B cell (primary cell): ENCODE results near the gene HMCN1. TPM values are rescaled to one million over a fixed set of nuclear protein-coding genes. Genes with fewer than 3 reads are reported as not detected.

ENCODE experiments used
- ATAC-seq: fragments of 200-7000 bp; cut with Tn5 transposase; one replicate; pipeline ENCODE4 v1.10.0; 2021; ENCODE audit warnings: low read depth, mild to moderate bottlenecking, moderate number of reproducible peaks, moderate library complexity
- CTCF ChIA-PET: fragments of 350-600 bp; sonication (Branson Sonifier 250); formaldehyde crosslinking; loops from one replicate; lab custom pipeline; 2021; ENCODE audit warnings: antibody characterized with exemption, inconsistent platforms; lab: Charles Lee
- POLR2A ChIA-PET: fragments of 350-600 bp; sonication (Branson Sonifier 250); formaldehyde crosslinking; loops from one replicate; lab custom pipeline; 2021; ENCODE audit warnings: antibody characterized with exemption; lab: Charles Lee
- DNase-seq: peaks from one replicate; pipeline ENCODE4 v3.0.0; 2013
- H2AFZ ChIP-seq: 2 replicates; pipeline ENCODE4 v1.6.1; 2012; ENCODE audit warnings: mild to moderate bottlenecking, low read depth, low read length; ENCODE audit not compliant: insufficient read depth, poor library complexity, severe bottlenecking
- H3K27ac ChIP-seq, 2 donors: 1 replicate in 1 of 2; 2 replicates in 1 of 2; pipeline ENCODE4 v1.5.1; 2012 to 2013; ENCODE audit warnings: low read length in 2 of 2, mild to moderate bottlenecking in 2 of 2, moderate library complexity in 1 of 2
- H3K27me3 ChIP-seq, 4 experiments: fragments of 200-600 bp in 1 of 4; sonication (generic) in 1 of 4; replicated peaks in 1 of 4; 1 replicate in 2 of 4; 2 replicates in 2 of 4; pipeline versions ENCODE4 v1.6.1 to v1.7.0; 2013 to 2016; ENCODE audit warnings: low read length in 3 of 4, mild to moderate bottlenecking in 2 of 4, mixed read lengths in 1 of 4, moderate library complexity in 1 of 4; ENCODE audit not compliant: insufficient read depth in 4 of 4, control insufficient read depth in 3 of 4; ENCODE audit errors: control extremely low read depth in 1 of 4
- H3K36me3 ChIP-seq, 2 experiments: replicated peaks in 1 of 2; 1 replicate in 1 of 2; 2 replicates in 1 of 2; pipeline versions ENCODE4 v1.6.1 to v1.7.1; 2013; ENCODE audit warnings: low read length in 1 of 2; ENCODE audit not compliant: insufficient read depth in 2 of 2, control insufficient read depth in 1 of 2; ENCODE audit errors: control extremely low read depth in 1 of 2, extremely low read depth in 1 of 2
- H3K4me1 ChIP-seq, 2 donors: fragments of 200-600 bp in 1 of 2; sonication (generic) in 1 of 2; 1 replicate in 1 of 2; 2 replicates in 1 of 2; pipeline versions ENCODE4 v1.5.1 to v1.6.1; 2013 to 2017; ENCODE audit warnings: low read length in 2 of 2; ENCODE audit not compliant: control insufficient read depth in 2 of 2, insufficient read depth in 2 of 2
- H3K4me2 ChIP-seq: replicated peaks from 2 replicates; pipeline ENCODE3; 2012; ENCODE audit warnings: mild to moderate bottlenecking, low read depth, low read length; ENCODE audit not compliant: poor library complexity, severe bottlenecking
- H3K4me3 ChIP-seq, 5 experiments: fragments of 200-600 bp in 1 of 5; sonication (generic) in 1 of 5; 1 replicate in 3 of 5; 2 replicates in 2 of 5; pipeline versions ENCODE4 v1.5.1 to v1.7.0; 2011 to 2016; ENCODE audit warnings: low read length in 4 of 5, mild to moderate bottlenecking in 4 of 5, low read depth in 2 of 5, control low read depth in 1 of 5, moderate library complexity in 1 of 5; ENCODE audit not compliant: insufficient read depth in 1 of 5; ENCODE audit errors: control extremely low read depth in 1 of 5, extremely low read depth in 1 of 5
- H3K79me2 ChIP-seq: fragments of 200-600 bp; sonication (generic); one replicate; pipeline ENCODE4 v1.6.0; 2016; ENCODE audit warnings: low read length; ENCODE audit not compliant: control insufficient read depth, insufficient read depth
- H3K9ac ChIP-seq: fragments of 200-600 bp; sonication (generic); 2 replicates; pipeline ENCODE4 v1.6.1; 2017; ENCODE audit warnings: mild to moderate bottlenecking, low read length, moderate library complexity
- H3K9me3 ChIP-seq, 3 donors: one replicate each; pipeline versions ENCODE4 v1.6.1 to v1.7.1; 2013; ENCODE audit warnings: low read length in 2 of 3; ENCODE audit not compliant: control insufficient read depth in 2 of 3, insufficient read depth in 1 of 3; ENCODE audit errors: control extremely low read depth in 1 of 3
- H4K20me1 ChIP-seq: 2 replicates; pipeline ENCODE4 v1.6.0; 2012; ENCODE audit warnings: mild to moderate bottlenecking, low read length; ENCODE audit not compliant: insufficient read depth, control insufficient read depth, poor library complexity, severe bottlenecking
- H3K27ac Mint-ChIP-seq: one replicate; pipeline ENCODE4 v1.8.0; 2021; ENCODE audit warnings: mixed read lengths
- H3K27me3 Mint-ChIP-seq: one replicate; pipeline ENCODE4 v1.8.0; 2021; ENCODE audit warnings: mixed read lengths
- H3K4me1 Mint-ChIP-seq: one replicate; pipeline ENCODE4 v1.8.0; 2021; ENCODE audit warnings: mixed read lengths
- H3K4me3 Mint-ChIP-seq: one replicate; pipeline ENCODE4 v1.8.0; 2021; ENCODE audit warnings: mixed read lengths
- H3K9me3 Mint-ChIP-seq: one replicate; pipeline ENCODE4 v1.8.0; 2022; ENCODE audit warnings: mixed read lengths; ENCODE audit not compliant: insufficient read depth
- CTCF ChIP-seq: fragments of 200-600 bp; IDR thresholded peaks from one replicate; pipeline ENCODE4 v1.8.0; 2022; ENCODE audit warnings: antibody characterized with exemption, mild to moderate bottlenecking
- EZH2 ChIP-seq: IDR thresholded peaks from 2 replicates; pipeline ENCODE4 v1.6.1; 2012; ENCODE audit warnings: borderline replicate concordance, low read depth, mild to moderate bottlenecking, moderate library complexity, low read length; ENCODE audit not compliant: insufficient read depth, poor library complexity, severe bottlenecking
- WGBS: methylation state at CpG from one replicate; pipeline ENCODE4 v1.1.5; 2013; ENCODE audit warnings: missing lambda C conversion rate; ENCODE audit not compliant: insufficient coverage; 5-methylcytosine and 5-hydroxymethylcytosine counted together
- intact Hi-C: fragments of 100-400 bp; cut with micrococcal nuclease; formaldehyde crosslinking; loops from one replicate; pipeline ENCODE4 v1.10.0; 2022
- polyA plus RNA-seq: library from polyadenylated mRNA; depleted of rRNA; stranded (reverse); fragments of >200 nt; gene quantifications from 2 replicates; pipeline ENCODE4 v1.2.3, GENCODE V29; 2012
- total RNA-seq, 2 donors: library from RNA; stranded (reverse); fragments of 120-200 nt in 1 of 2; gene quantifications; 1 replicate in 1 of 2; 2 replicates in 1 of 2; pipeline versions ENCODE4 v1.2.3 to v1.2.4, GENCODE V29; 2013 to 2022

Gene HMCN1
- total and polyA plus RNA-seq, 2 donors (not counting 1 experiment from before 2014, with no cell fraction given) = not detected

- Histone ChIP-seq H4K20me1 (no peaks in the 10 kb centered on the region), H2AFZ (no peak overlapping the region), H3K79me2 (no peaks in the 10 kb centered on the region), H3K9ac (no peak overlapping the region), H3K27me3 (no peaks in the 10 kb centered on the region), H3K4me2 (no peak overlapping the region), H3K36me3 (no peaks in the 10 kb centered on the region), H3K9me3 (no peaks in the 10 kb centered on the region), H3K4me3 (no peak overlapping the region), H3K4me1 (no peaks in the 10 kb centered on the region), H3K27ac (no peak overlapping the region)
- DNase-seq = no peak
- WGBS = no CpG with 5 or more reads among the region's 2 CpGs
- ATAC-seq = no peak
- ChIA-PET POLR2A (no interaction called here), CTCF (no interaction called here)
- no peaks in the 10 kb centered on the region for H3K4me1 Mint-ChIP-seq
- H3K27me3 Mint-ChIP-seq = peaks cover 7% of the 10 kb centered on the region
- intact Hi-C loops = no loop called here
- H3K27ac Mint-ChIP-seq = no peak overlapping the region
- no peak for TF ChIP-seq CTCF
- TF ChIP-seq EZH2 = no peak
- no peaks in the 10 kb centered on the region for H3K9me3 Mint-ChIP-seq
- no peak overlapping the region for H3K4me3 Mint-ChIP-seq
Measured at GRCh38 chr1:185966471-185966870, 232.3 kb downstream of the HMCN1 start.

- ATAC-seq (no peak), DNase-seq (no peak)
- Histone ChIP-seq H3K9me3 (no peaks in the 10 kb centered on the region), H3K79me2 (no peaks in the 10 kb centered on the region), H4K20me1 (no peaks in the 10 kb centered on the region), H2AFZ (no peak overlapping the region), H3K4me2 (no peak overlapping the region), H3K9ac (no peak overlapping the region), H3K4me1 (no peaks in the 10 kb centered on the region), H3K4me3 (no peak overlapping the region), H3K36me3 (no peaks in the 10 kb centered on the region), H3K27me3 (no peaks in the 10 kb centered on the region), H3K27ac (no peak overlapping the region)
- CTCF ChIA-PET = no interaction called here
- Mint-ChIP-seq H3K9me3 (no peaks in the 10 kb centered on the region), H3K4me3 (no peak overlapping the region), H3K27ac (no peak overlapping the region), H3K4me1 (no peaks in the 10 kb centered on the region), H3K27me3 (peaks cover 7% of the 10 kb centered on the region)
- WGBS = 100% methylated on average over 1 of the region's 4 CpGs
- no peak for TF ChIP-seq CTCF
- TF ChIP-seq EZH2 = no peak
- POLR2A ChIA-PET = no interaction called here
- intact Hi-C loops = no loop called here
Measured at GRCh38 chr1:185969028-185969427, 234.8 kb downstream of the HMCN1 start.
